Progenitor cell of endocrine pancreas (in vitro differentiated cells): Measurements from ENCODE around the gene GPR68. TPM values are rescaled to one million over a fixed set of nuclear protein-coding genes. Genes with fewer than 3 reads are reported as not detected.

Experiments
- DNase-seq: peaks from one replicate; pipeline ENCODE4 v3.0.0; 2021; ENCODE audit warnings: low spot score; ENCODE audit not compliant: unreplicated experiment
- H3K27ac Mint-ChIP-seq: 2 replicates; pipeline ENCODE4 v1.8.0; 2021; ENCODE audit warnings: mild to moderate bottlenecking, moderate library complexity, mixed read lengths
- H3K27me3 Mint-ChIP-seq: 2 replicates; pipeline ENCODE4 v1.8.0; 2021; ENCODE audit warnings: mixed read lengths
- H3K36me3 Mint-ChIP-seq: 2 replicates; pipeline ENCODE4 v1.8.0; 2022; ENCODE audit warnings: mixed read lengths; ENCODE audit not compliant: insufficient read depth
- H3K4me1 Mint-ChIP-seq: 2 replicates; pipeline ENCODE4 v1.8.0; 2021; ENCODE audit warnings: low read depth, mixed read lengths
- H3K4me3 Mint-ChIP-seq: 2 replicates; pipeline ENCODE4 v1.8.0; 2021; ENCODE audit warnings: low read depth, mild to moderate bottlenecking, moderate library complexity, mixed read lengths
- H3K9me3 Mint-ChIP-seq: 2 replicates; pipeline ENCODE4 v1.8.0; 2021; ENCODE audit warnings: low read depth, mixed read lengths
- total RNA-seq: library from RNA; stranded (reverse); gene quantifications from 2 replicates; pipeline ENCODE4 v1.2.1, GENCODE V29; 2021
- TF ChIP-seq, protein P1 (sequence below): fragments of 200-600 bp; sonication (generic); IDR thresholded peaks from one replicate; pipeline ENCODE4 v1.5.0; 2021; ENCODE audit warnings: antibody characterized with exemption, mild to moderate bottlenecking; ENCODE audit not compliant: unreplicated experiment

GPR68 gene
- total RNA-seq, 1 donor from 2014 or later: 0.31 TPM

DNA sequence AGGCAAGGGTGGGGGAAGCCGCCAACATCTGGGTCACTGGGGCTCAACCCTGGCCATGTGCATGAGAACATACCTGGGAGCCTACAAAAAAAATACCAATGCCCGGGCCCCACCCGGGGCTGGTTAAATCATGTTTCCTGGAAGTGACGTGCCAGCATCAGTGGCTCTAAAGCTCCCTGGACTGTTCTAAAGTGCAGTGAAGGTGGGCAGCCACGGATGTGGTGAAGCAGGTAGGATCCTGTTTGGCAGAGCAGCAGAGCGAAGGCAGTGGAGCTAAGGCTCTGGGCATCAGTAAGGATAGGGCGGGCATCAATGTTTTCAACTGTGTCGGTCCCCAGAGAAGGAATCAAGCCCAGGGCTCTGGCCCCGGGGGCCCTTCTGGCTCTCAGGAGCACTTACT, 525 bp upstream of the GPR68 start:
- H3K4me1 Mint-ChIP-seq: peaks cover 3% of the 10 kb centered on the region
- TF ChIP-seq, protein P1, sequence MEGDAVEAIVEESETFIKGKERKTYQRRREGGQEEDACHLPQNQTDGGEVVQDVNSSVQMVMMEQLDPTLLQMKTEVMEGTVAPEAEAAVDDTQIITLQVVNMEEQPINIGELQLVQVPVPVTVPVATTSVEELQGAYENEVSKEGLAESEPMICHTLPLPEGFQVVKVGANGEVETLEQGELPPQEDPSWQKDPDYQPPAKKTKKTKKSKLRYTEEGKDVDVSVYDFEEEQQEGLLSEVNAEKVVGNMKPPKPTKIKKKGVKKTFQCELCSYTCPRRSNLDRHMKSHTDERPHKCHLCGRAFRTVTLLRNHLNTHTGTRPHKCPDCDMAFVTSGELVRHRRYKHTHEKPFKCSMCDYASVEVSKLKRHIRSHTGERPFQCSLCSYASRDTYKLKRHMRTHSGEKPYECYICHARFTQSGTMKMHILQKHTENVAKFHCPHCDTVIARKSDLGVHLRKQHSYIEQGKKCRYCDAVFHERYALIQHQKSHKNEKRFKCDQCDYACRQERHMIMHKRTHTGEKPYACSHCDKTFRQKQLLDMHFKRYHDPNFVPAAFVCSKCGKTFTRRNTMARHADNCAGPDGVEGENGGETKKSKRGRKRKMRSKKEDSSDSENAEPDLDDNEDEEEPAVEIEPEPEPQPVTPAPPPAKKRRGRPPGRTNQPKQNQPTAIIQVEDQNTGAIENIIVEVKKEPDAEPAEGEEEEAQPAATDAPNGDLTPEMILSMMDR: no peak
- no peaks in the 10 kb centered on the region for H3K9me3 Mint-ChIP-seq
- DNase-seq: no peak
- no peak overlapping the region for H3K27ac Mint-ChIP-seq
- H3K4me3 Mint-ChIP-seq: no peak overlapping the region
- no peaks in the 10 kb centered on the region for H3K36me3 Mint-ChIP-seq
- peaks cover 23% of the 10 kb centered on the region for H3K27me3 Mint-ChIP-seq

DNA sequence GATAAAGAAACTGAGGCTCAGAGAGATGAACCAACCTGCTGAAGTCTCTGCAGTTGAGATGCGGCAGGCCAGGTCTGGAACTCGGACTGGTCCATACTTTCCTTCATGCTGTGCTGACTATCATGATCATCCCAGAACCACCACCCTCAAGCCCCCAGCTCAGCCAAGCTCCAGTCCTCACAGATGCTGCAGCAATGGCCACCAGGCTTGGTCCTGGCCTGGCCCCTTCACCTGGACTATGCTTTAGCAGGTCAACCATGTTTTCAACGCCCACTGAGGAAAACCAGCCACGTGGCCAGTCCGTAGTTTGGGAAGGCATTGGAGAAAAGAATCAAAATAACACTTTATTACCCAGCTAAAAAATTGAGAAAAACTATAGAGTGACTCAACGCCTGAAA, 1.4 kb downstream of the GPR68 start:
- Mint-ChIP-seq H3K36me3 (no peaks in the 10 kb centered on the region), H3K4me1 (no peaks in the 10 kb centered on the region), H3K4me3 (no peak overlapping the region), H3K27me3 (peaks cover 27% of the 10 kb centered on the region), H3K27ac (no peak overlapping the region), H3K9me3 (peaks cover 3% of the 10 kb centered on the region)
- DNase-seq: no peak
- TF ChIP-seq, protein P1: no peak

DNA sequence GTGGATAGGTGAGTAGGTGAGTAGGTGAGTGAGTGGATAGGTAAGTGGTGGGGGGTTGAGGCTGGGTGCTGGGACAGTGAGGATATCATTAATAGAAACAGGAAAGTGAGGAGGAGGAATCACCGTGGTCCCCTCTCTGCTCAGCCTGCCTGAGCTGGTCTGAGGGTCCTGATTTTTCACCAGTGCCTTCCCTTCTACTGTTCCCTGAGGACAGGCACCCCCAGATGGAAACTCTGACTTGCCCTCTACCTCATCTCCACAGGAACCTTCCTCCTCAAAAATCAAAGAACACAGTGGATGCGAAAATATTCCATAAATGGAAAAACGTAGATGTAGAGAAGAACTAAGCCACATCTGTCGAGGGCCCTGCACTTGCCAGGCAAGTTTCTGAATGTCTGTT, 1.9 kb downstream of the GPR68 start:
- Mint-ChIP-seq H3K4me1 (no peaks in the 10 kb centered on the region), H3K27me3 (peaks cover 27% of the 10 kb centered on the region), H3K9me3 (peaks cover 3% of the 10 kb centered on the region), H3K36me3 (no peaks in the 10 kb centered on the region), H3K4me3 (no peak overlapping the region), H3K27ac (no peak overlapping the region)
- no peak for DNase-seq
- TF ChIP-seq, protein P1: no peak

DNA sequence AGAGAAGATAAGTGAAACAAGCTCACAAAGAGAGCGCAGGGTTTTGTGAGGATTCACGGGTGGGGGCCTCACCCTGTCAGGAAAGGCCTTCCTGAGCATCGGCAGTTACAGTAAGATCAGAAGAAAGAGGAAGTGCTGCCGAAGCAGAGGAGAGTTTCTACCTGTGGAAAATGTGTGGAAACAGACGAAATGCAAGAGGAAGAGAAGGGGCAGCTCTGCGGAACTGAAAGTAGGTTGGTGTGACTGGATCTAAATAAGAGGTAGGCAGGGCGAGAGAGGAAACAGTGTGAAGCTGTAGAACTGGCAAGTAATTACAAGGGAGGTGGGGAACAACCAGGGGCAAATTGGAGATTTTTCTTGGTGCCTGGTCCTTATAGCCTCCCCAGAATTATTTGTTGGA, 2.6 kb downstream of the GPR68 start:
- peaks cover 27% of the 10 kb centered on the region for H3K27me3 Mint-ChIP-seq
- H3K9me3 Mint-ChIP-seq: peaks cover 3% of the 10 kb centered on the region
- no peak overlapping the region for H3K27ac Mint-ChIP-seq
- H3K36me3 Mint-ChIP-seq: no peaks in the 10 kb centered on the region
- TF ChIP-seq, protein P1: no peak
- no peaks in the 10 kb centered on the region for H3K4me1 Mint-ChIP-seq
- H3K4me3 Mint-ChIP-seq: no peak overlapping the region
- DNase-seq: no peak

DNA sequence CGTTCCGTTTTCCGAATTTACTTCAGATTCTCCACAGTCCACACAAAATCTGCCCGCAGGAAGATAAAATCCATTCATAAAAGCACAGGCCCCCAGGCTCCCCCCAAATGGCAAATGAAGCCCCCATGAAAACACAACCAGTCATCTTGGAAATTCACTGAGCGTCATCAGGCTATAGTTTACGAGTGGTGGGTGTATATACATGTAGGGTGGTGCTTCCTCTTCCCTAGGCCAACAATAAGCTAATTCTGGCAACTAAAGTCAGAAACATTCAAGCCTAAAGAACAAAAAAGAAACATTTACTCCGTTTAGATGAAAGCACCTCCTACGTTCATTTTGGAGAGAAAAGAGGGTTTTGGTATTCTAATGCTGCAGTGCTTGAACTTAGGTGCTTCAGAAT, 5.8 kb downstream of the GPR68 start:
- Mint-ChIP-seq H3K36me3 (peaks cover 5% of the 10 kb centered on the region), H3K4me3 (no peak overlapping the region), H3K27ac (no peak overlapping the region), H3K27me3 (peaks cover 15% of the 10 kb centered on the region), H3K9me3 (peaks cover 3% of the 10 kb centered on the region), H3K4me1 (no peaks in the 10 kb centered on the region)
- DNase-seq: no peak
- TF ChIP-seq, protein P1: no peak

DNA sequence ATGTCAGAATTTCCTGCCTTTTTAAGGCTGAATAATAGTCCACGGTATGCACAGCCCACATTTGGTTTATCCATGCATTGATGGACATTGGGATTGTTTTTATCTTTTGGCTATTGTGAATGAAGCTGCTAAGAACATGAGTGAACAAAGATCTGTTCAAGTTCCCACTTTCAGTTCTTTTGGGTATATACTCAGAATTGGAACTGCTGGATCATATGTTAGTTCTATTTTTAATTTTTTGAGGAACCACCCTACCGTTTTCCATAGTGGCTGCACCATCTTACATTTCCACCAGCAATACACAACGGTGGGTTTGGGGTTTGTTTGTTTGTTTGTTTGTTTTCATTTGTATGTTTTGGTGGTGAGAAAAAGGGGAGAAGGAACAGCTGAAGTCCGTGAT, 6.4 kb downstream of the GPR68 start:
- Mint-ChIP-seq H3K9me3 (peaks cover 3% of the 10 kb centered on the region), H3K27ac (no peak overlapping the region), H3K36me3 (peaks cover 5% of the 10 kb centered on the region), H3K27me3 (peaks cover 14% of the 10 kb centered on the region), H3K4me1 (no peaks in the 10 kb centered on the region), H3K4me3 (no peak overlapping the region)
- DNase-seq: no peak
- TF ChIP-seq, protein P1: no peak
